Uterus (tissue), 4 donors: Measurements from ENCODE around the gene GPR55. TPM values are rescaled to one million over a fixed set of nuclear protein-coding genes. Genes with fewer than 3 reads are reported as not detected.
A peak's percentile ranks its signal among the peaks of the same experiment; 100 is the strongest.

Source experiments
- DNase-seq, 2 donors: peaks; one replicate each; pipeline ENCODE4 v3.0.0-alpha.2; 2019 to 2020
- H3K27ac ChIP-seq, 2 donors: fragments of 200-600 bp; sonication (generic); 1 replicate in 1 of 2; 2 replicates in 1 of 2; pipeline ENCODE4 v1.5.1; 2016 to 2018
- H3K27me3 ChIP-seq, 2 donors: fragments of 200-600 bp; sonication (generic); one replicate each; pipeline ENCODE4 v1.5.1; 2018 to 2019; ENCODE audit warnings: control low read depth in 1 of 2
- H3K36me3 ChIP-seq, 2 donors: fragments of 200-600 bp; sonication (generic); one replicate each; pipeline ENCODE4 v1.5.1; 2019; ENCODE audit warnings: control low read depth in 1 of 2
- H3K4me1 ChIP-seq, 2 donors: fragments of 200-600 bp; sonication (generic); one replicate each; pipeline ENCODE4 v1.5.1; 2018 to 2019; ENCODE audit warnings: control low read depth in 1 of 2
- H3K4me3 ChIP-seq, 2 donors: fragments of 200-600 bp; sonication (generic); 1 replicate in 1 of 2; 2 replicates in 1 of 2; pipeline ENCODE4 v1.5.1; 2018 to 2019; ENCODE audit warnings: mild to moderate bottlenecking in 1 of 2
- H3K9me3 ChIP-seq, 2 donors: fragments of 200-600 bp; sonication (generic); one replicate each; pipeline ENCODE4 v1.5.1; 2019; ENCODE audit warnings: control low read depth in 1 of 2
- POLR2A ChIP-seq, 2 donors: fragments of 450-650 bp; IDR thresholded peaks; one replicate each; pipeline ENCODE4 v1.6.1; 2016; ENCODE audit warnings: antibody characterized with exemption in 2 of 2, mild to moderate bottlenecking in 1 of 2, moderate library complexity in 1 of 2
- intact Hi-C: fragments of 100-400 bp; cut with DNase I; formaldehyde crosslinking; loops from one replicate; pipeline ENCODE4 v1.15.1; 2023; ENCODE audit warnings: low total_unique reads
- total RNA-seq, 4 donors: library from RNA; depleted of rRNA in 3 of 4; stranded (reverse); fragments of >200 nt in 3 of 4; gene quantifications; one replicate each; pipeline versions ENCODE4 v1.1.0 to v1.2.4, GENCODE V29; 2014 to 2023
- TF ChIP-seq, protein P1 (sequence below), 4 experiments: fragments of 200-600 bp in 2 of 4; fragments of 450-650 bp in 2 of 4; sonication (generic) in 2 of 4; IDR thresholded peaks; one replicate each; pipeline ENCODE4 v1.5.1; 2016 to 2019; ENCODE audit warnings: antibody characterized with exemption in 4 of 4, mild to moderate bottlenecking in 2 of 4, moderate library complexity in 1 of 4
- donor health status: DM: yes; HTN: yes; CAD: no.

The GPR55 gene
- total RNA-seq, 4 donors from 2014 or later, result not detected

DNA sequence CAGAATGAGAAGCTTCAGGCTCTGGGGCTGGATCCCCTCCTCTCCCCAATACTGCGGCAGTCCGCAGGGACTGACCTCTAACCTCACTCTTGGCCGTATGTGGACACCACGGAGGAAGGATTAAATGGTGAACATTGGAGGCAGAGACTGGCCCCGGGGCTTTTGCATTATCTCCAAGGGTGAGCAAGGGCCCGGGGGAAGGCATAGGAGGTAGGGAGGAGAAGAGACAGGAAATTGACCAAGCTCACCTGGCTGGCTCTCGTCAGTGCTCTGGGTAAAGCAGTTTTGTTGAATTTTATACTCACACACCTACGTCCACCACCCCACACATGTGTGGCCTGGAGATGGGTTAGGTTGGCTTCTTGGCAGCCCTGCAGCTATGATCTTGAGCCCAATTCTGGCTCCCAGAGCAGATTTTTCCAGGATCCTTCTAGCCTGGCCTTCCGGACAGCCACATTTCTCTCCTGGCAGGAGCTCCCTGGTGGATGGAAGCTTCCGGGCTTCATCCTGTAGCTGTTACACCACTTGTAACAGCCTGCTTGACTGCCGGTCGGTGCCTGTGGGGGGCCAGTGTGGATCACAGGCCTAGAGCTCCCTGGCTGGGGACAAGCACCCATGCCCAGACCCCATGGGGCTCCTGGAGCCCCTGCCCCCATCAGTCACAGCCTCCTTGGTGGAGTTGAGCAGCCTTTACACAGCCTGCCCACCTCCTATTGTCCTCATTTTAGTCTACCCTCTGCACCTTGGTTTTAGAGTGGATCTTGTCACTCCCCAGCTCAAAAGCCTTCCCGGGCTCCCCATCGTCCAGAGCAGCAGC lies 52.7 kb downstream of the GPR55 start:
- no peak for TF ChIP-seq POLR2A (IDR thresholded peaks at IDR 0.05)
- TF ChIP-seq, protein P1, sequence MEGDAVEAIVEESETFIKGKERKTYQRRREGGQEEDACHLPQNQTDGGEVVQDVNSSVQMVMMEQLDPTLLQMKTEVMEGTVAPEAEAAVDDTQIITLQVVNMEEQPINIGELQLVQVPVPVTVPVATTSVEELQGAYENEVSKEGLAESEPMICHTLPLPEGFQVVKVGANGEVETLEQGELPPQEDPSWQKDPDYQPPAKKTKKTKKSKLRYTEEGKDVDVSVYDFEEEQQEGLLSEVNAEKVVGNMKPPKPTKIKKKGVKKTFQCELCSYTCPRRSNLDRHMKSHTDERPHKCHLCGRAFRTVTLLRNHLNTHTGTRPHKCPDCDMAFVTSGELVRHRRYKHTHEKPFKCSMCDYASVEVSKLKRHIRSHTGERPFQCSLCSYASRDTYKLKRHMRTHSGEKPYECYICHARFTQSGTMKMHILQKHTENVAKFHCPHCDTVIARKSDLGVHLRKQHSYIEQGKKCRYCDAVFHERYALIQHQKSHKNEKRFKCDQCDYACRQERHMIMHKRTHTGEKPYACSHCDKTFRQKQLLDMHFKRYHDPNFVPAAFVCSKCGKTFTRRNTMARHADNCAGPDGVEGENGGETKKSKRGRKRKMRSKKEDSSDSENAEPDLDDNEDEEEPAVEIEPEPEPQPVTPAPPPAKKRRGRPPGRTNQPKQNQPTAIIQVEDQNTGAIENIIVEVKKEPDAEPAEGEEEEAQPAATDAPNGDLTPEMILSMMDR (IDR thresholded peaks at IDR 0.05), result no peak
- Histone ChIP-seq H3K27me3 (no peaks in the 10 kb centered on the region), H3K4me1 (peaks cover 0 to 10% of the 10 kb centered on the region in 2 donors), H3K27ac (no peak overlapping the region), H3K4me3 (no peak overlapping the region), H3K9me3 (no peaks in the 10 kb centered on the region), H3K36me3 (no peaks in the 10 kb centered on the region)
- intact Hi-C loops, result no loop called here
- no peak for DNase-seq

DNA sequence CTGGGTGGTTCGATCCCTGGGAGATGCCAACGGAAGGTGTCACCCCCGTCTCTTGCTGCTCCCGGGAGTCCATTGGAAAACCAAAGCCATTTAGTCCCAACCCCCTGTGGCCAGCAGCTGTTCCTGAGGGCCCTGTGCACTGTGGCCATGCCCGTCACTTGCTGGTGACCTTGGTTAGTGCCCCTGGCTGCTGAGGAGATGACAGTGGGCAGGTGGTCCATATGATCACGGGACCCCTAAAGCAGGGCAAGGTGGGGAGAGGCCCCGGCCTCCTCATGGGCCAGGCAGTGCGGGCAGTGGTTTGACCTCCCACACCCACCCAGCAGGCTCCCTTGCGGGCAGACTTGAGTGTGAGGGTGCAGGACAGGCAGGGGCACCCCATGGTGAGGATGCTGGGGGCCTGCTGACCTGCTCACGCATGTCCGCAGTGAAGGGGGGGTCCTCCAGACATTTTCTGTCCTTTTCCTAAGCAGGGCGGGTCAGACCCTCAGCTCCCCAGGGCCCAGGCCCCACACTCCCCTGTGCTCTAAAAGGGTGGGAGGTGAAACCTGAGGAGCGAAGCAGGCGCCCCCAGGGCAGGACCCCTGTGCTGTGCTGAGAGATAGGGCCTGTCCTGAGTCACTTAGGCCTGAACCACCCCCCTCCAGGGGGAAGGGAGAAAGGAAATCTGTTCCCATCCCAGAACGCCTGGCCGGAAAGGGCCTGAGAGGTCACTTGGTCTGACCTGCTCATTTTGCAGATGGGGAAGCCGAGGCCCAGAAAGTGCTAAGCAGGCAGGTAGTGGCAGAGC lies 53.5 kb downstream of the GPR55 start:
- no peaks in the 10 kb centered on the region for H3K36me3 ChIP-seq
- no peak for DNase-seq
- H3K4me1 ChIP-seq, result peaks cover 0 to 10% of the 10 kb centered on the region in 2 donors
- TF ChIP-seq POLR2A (IDR thresholded peaks at IDR 0.05), result no peak
- TF ChIP-seq, protein P1 (IDR thresholded peaks at IDR 0.05), result no peak
- intact Hi-C loops, result no loop called here
- peak overlapping the region; percentile 21 to 66 for H3K27ac ChIP-seq
- no peaks in the 10 kb centered on the region for H3K9me3 ChIP-seq
- no peaks in the 10 kb centered on the region for H3K27me3 ChIP-seq
- no peak overlapping the region for H3K4me3 ChIP-seq

DNA sequence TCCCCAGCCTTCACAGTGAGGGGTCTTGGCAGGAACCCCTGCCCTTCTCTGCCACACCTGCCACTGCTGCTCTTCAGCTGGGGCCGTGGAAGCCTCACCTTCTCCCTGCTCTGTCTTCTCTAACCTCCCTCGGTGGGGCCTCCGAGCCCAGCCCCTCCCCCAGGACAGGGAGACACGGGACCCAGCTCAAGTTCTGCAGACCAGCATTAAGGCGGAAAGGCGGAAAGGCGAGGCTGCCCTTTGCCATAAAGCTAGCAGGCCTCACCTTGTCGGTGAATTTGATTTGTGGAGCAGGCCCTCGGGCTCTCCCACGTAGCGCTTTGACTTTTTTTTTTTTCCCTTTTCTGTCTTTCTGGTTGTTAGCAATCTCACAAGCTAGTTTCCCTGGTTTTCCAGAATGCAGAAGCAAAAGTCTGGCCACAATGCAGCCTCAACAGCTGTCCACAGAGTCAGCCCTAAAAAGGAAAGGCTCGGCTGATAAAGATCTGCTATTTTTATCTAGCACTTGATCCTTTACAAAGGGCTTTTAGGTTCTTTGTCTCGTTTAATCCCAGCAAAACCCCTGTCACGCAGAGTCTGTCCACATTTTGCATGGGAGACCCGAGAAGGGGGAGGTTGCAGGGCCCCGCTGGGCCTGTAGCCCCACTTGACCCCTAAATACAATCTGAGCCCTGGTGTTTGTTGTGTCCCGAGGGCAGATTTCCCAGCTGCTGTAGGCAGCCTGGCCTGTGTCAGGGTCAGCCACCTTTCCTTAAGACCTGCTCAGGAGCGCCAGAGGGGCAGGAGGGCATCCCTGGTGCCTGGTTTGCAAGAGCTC lies 54.3 kb downstream of the GPR55 start:
- Histone ChIP-seq H3K4me1 (peaks cover 0 to 10% of the 10 kb centered on the region in 2 donors), H3K27ac (peak overlapping the region; percentile 42 to 66), H3K27me3 (no peaks in the 10 kb centered on the region), H3K36me3 (no peaks in the 10 kb centered on the region), H3K9me3 (no peaks in the 10 kb centered on the region), H3K4me3 (no peak overlapping the region)
- no peak for TF ChIP-seq POLR2A (IDR thresholded peaks at IDR 0.05)
- TF ChIP-seq, protein P1 (IDR thresholded peaks at IDR 0.05), result no peak
- no peak for DNase-seq
- intact Hi-C loops, result no loop called here

DNA sequence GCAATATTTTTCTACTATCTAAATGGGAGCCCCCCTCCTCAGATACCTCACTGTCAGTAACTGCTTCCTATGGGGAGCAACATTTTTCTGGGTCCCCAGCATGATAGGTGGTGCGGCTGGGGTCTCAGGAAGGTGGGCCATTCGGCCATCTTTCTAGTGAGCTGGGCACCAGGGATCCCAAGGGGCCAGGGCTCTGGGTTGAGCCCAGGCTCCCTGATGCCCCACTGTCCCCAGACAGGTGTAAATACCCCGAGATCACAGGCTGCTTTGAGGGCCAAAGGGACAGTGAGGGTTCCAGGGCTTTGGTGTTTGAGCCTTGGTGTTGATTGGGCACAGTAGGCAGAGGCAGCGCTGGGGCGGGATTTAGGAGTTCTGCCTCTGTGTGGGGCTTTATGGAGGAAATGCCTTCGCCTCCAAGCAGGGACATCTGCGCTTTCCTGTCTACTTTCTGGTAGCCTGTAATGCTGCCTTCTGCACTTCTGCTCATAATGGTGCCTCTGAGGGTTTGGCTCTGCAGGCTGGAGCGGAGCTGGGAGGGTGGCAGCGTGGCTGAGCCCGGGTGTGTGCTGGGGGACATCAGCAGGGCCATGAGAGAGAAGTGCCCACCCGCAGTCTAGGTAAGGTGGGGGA lies 55.0 kb downstream of the GPR55 start:
- H3K4me1 ChIP-seq, result peaks cover 0 to 10% of the 10 kb centered on the region in 2 donors
- no peak for DNase-seq
- H3K4me3 ChIP-seq, result no peak overlapping the region
- intact Hi-C loops, result no loop called here
- H3K27me3 ChIP-seq, result no peaks in the 10 kb centered on the region
- TF ChIP-seq, protein P1 (IDR thresholded peaks at IDR 0.05), result no peak
- TF ChIP-seq POLR2A (IDR thresholded peaks at IDR 0.05), result no peak
- H3K27ac ChIP-seq, result peak overlapping the region; percentile 42 to 66
- H3K9me3 ChIP-seq, result no peaks in the 10 kb centered on the region
- H3K36me3 ChIP-seq, result no peaks in the 10 kb centered on the region
